ENCODE data around the gene PIF1.

- TF ChIP-seq POLR2A (IDR thresholded peaks at IDR 0.05) (no peak), CTCF (IDR thresholded peaks at IDR 0.05) (no peak), EP300 (IDR thresholded peaks at IDR 0.05) (no peak), POLR2AphosphoS5 (IDR thresholded peaks at IDR 0.05) (no peak)
Observed at GRCh38 chr15:64824929-64825430, 467 bp downstream of the PIF1 start.
